ENCODE measurements around the gene BCAS1. TPM values are rescaled to one million over a fixed set of nuclear protein-coding genes. Genes with fewer than 3 reads are reported as not detected.

BCAS1 gene
- total RNA-seq, 1 experiment from 2014 or later, result 1.2 TPM

DNA sequence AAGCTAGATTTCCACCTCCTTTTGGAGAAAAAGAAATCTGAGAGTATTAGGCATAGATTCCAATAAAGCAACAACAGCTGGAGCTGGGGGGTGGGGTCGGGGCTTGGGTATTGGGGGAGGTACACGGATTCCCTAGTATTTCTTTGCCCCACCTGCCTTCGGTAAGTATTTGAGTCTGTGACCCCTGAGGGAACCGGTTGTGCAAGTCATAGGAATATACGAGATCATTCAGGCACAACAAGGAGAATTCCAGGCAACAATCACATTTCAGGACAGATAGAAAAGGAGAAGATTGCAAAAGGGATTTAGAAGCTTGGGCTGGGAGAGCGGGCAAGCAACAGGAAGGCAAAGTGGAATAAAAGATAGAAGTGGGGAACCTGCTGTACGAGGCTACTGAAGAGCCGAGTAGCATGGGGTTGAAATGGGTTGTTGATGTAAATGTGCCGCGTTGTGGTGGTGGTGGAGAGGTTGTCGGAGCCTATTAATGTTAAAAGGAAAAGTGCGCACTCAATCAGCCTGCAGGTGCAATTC lies 148.9 kb downstream of the BCAS1 start:
- Mint-ChIP-seq H3K9me3 (ENCODE audit: unreplicated experiment) (no peaks in the 10 kb centered on the region), H3K4me3 (ENCODE audit: unreplicated experiment) (no peak overlapping the region)

DNA sequence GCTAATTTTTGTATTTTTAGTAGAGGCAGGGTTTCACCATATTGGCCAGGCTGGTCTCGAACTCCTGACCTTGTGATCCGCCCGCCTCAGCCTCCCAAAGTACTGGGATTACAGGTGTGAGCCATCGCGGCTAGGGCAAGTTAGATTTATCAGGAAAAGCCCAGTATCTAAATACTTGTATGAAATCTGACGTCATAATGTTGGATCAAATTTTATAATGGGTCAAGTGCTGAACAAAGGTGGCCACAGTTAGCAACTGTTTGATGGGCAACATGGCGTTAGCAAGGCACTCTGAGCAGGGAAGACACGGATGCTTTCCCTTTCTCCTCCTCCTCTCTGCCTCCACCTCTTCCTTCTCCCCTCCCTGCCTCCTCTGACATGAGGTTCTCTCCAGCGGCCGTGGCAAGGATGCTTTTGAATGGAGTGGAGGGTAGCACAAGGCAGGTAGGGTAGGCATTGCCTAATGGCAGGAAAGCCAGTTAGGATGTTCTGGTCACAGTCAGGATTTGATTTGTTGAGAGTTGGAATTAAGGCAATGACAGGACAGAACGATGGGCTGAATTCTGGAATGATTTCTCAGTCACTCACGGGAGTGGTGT lies 149.6 kb downstream of the BCAS1 start:
- H3K4me3 Mint-ChIP-seq (ENCODE audit: unreplicated experiment), result no peak overlapping the region
- no peak for TF ChIP-seq CTCF (IDR thresholded peaks at IDR 0.05; ENCODE audit: insufficient read depth in 1 of 2, low read depth in 1 of 2, low read length in 1 of 2, severe bottlenecking in 1 of 2, unreplicated experiment in 1 of 2)
- no peaks in the 10 kb centered on the region for H3K27me3 ChIP-seq (replicated peaks; ENCODE audit: control insufficient read depth, insufficient read depth, low read length)

More for the DNA sequence above, 148.9 kb downstream of the BCAS1 start:
- Mint-ChIP-seq H3K4me1 (ENCODE audit: low read depth, unreplicated experiment) (peaks cover 21% of the 10 kb centered on the region), H3K27me3 (ENCODE audit: insufficient read depth, unreplicated experiment) (no peaks in the 10 kb centered on the region), H3K36me3 (ENCODE audit: insufficient read depth, unreplicated experiment) (no peaks in the 10 kb centered on the region), H3K27ac (ENCODE audit: unreplicated experiment) (peak overlapping the region; percentile 0)
- Histone ChIP-seq H3K27me3 (replicated peaks; ENCODE audit: control insufficient read depth, insufficient read depth, low read length) (no peaks in the 10 kb centered on the region), H3K4me3 (ENCODE audit: low read depth, low read length) (no peak overlapping the region), H3K36me3 (ENCODE audit: control insufficient read depth, insufficient read depth, low read length) (no peaks in the 10 kb centered on the region), H3K4me1 (peaks cover 20% of the 10 kb centered on the region), H3K9me3 (no peaks in the 10 kb centered on the region)
- no TSS peak for BruUV-seq (replicated peaks)
- TF ChIP-seq CTCF (IDR thresholded peaks at IDR 0.05; ENCODE audit: insufficient read depth in 1 of 2, low read depth in 1 of 2, low read length in 1 of 2, severe bottlenecking in 1 of 2, unreplicated experiment in 1 of 2), result no peak
- CTCF ChIA-PET, result interaction anchor here (0.6 kb wide), 1 partner anchor 328 kb away, joined by 3 read pairs; the partner anchor contains the start of gene ZNF217
- peak in 1 of 2 experiments; percentile 57 for DNase-seq
- intact Hi-C loops (cut with micrococcal nuclease; ENCODE audit: unreplicated experiment), result loop anchor here (2.0 kb wide), 1 partner anchor 17 kb away; no protein-coding TSS in a partner anchor
- POLR2A ChIA-PET, result no interaction called here

GRCh38 chr20:53919886-53920285 lies 150.5 kb downstream of the BCAS1 start:
- H3K4me3 ChIP-seq (ENCODE audit: low read depth, low read length), result no peak overlapping the region
- intact Hi-C loops (cut with micrococcal nuclease; ENCODE audit: unreplicated experiment), result loop anchor here (2.0 to 5.0 kb wide), 2 partner anchors 19 to 328 kb away; partner anchors contain the start of gene ZNF217
- no peaks in the 10 kb centered on the region for H3K27me3 Mint-ChIP-seq (ENCODE audit: insufficient read depth, unreplicated experiment)
- CTCF ChIA-PET, result interaction anchor here (0.5 to 1.4 kb wide), 2 partner anchors 53 to 118 kb away, joined by 3 to 5 read pairs; no protein-coding TSS in a partner anchor
- DNase-seq, result peak in 1 of 2 experiments; percentile 25
- BruUV-seq (replicated peaks), result no TSS peak
- no peaks in the 10 kb centered on the region for H3K9me3 Mint-ChIP-seq (ENCODE audit: unreplicated experiment)
- peaks cover 17% of the 10 kb centered on the region for H3K4me1 ChIP-seq
- no peaks in the 10 kb centered on the region for H3K9me3 ChIP-seq
- no peak overlapping the region for H3K4me3 Mint-ChIP-seq (ENCODE audit: unreplicated experiment)
- H3K4me1 Mint-ChIP-seq (ENCODE audit: low read depth, unreplicated experiment), result peaks cover 33% of the 10 kb centered on the region
- H3K36me3 ChIP-seq (ENCODE audit: control insufficient read depth, insufficient read depth, low read length), result no peaks in the 10 kb centered on the region
- no peaks in the 10 kb centered on the region for H3K27me3 ChIP-seq (replicated peaks; ENCODE audit: control insufficient read depth, insufficient read depth, low read length)
- H3K27ac Mint-ChIP-seq (ENCODE audit: unreplicated experiment), result no peak overlapping the region
- TF ChIP-seq CTCF (IDR thresholded peaks at IDR 0.05; ENCODE audit: insufficient read depth in 1 of 2, low read depth in 1 of 2, low read length in 1 of 2, severe bottlenecking in 1 of 2, unreplicated experiment in 1 of 2), result no peak
- peaks cover 7% of the 10 kb centered on the region for H3K36me3 Mint-ChIP-seq (ENCODE audit: insufficient read depth, unreplicated experiment)
- POLR2A ChIA-PET, result no interaction called here

More for the DNA sequence above, 149.6 kb downstream of the BCAS1 start:
- H3K4me1 ChIP-seq, result peaks cover 17% of the 10 kb centered on the region
- no peaks in the 10 kb centered on the region for H3K9me3 ChIP-seq
- Mint-ChIP-seq H3K27ac (ENCODE audit: unreplicated experiment) (no peak overlapping the region), H3K27me3 (ENCODE audit: insufficient read depth, unreplicated experiment) (no peaks in the 10 kb centered on the region), H3K9me3 (ENCODE audit: unreplicated experiment) (no peaks in the 10 kb centered on the region), H3K36me3 (ENCODE audit: insufficient read depth, unreplicated experiment) (peaks cover 4% of the 10 kb centered on the region), H3K4me1 (ENCODE audit: low read depth, unreplicated experiment) (peaks cover 24% of the 10 kb centered on the region)
- CTCF ChIA-PET, result no interaction called here
- H3K36me3 ChIP-seq (ENCODE audit: control insufficient read depth, insufficient read depth, low read length), result no peaks in the 10 kb centered on the region
- BruUV-seq (replicated peaks), result no TSS peak
- POLR2A ChIA-PET, result no interaction called here
- intact Hi-C loops (cut with micrococcal nuclease; ENCODE audit: unreplicated experiment), result loop anchor here (2.0 kb wide), 1 partner anchor 18 kb away; no protein-coding TSS in a partner anchor
- no peak for DNase-seq
- H3K4me3 ChIP-seq (ENCODE audit: low read depth, low read length), result no peak overlapping the region
